GM21360 (cell line): Measurements from ENCODE around the gene ZNF783.
"Not testable (repeated sequence)": the region's sequence is repeated elsewhere in the genome, so short reads cannot be mapped to it uniquely, and the experiment has no call there.

ENCODE experiments used
- ATAC-seq: cut with Tn5 transposase; IDR thresholded peaks from one replicate; pipeline ENCODE4 v1.9.1; 2021; ENCODE audit warnings: mild to moderate bottlenecking, moderate library complexity; ENCODE audit not compliant: unreplicated experiment

Gene ZNF783

GRCh38 chr7:149322737-149323136 is 60.7 kb downstream of the ZNF783 start:
- ATAC-seq: no peak

- ATAC-seq: no peak
These were observed 63.3 kb downstream of the ZNF783 start for GRCh38 chr7:149325248-149325647.

- ATAC-seq: no peak
These were observed 67.3 kb downstream of the ZNF783 start for GRCh38 chr7:149329265-149329664.

- no peak for ATAC-seq
These were observed 67.9 kb downstream of the ZNF783 start for GRCh38 chr7:149329766-149330334.

GRCh38 chr7:149330914-149331567 is 69.0 kb downstream of the ZNF783 start:
- no peak for ATAC-seq

- ATAC-seq: not testable (repeated sequence)
These were observed 70.8 kb downstream of the ZNF783 start for GRCh38 chr7:149332602-149333320.

GRCh38 chr7:149333321-149333717 is 71.3 kb downstream of the ZNF783 start:
- ATAC-seq: no peak

- ATAC-seq: no peak
These were observed 72.2 kb downstream of the ZNF783 start for GRCh38 chr7:149334219-149334618.
